Activated T-helper 1 cell treated with Interleukin-2 at 50 U/mL for 16 hours (primary cell): ENCODE results near the gene MINAR2.

ENCODE experiments used
- DNase-seq: peaks from one replicate; pipeline ENCODE4 v3.0.0-alpha.2; 2020; ENCODE audit warnings: low read depth

MINAR2 gene

GRCh38 chr5:129771058-129771838 is 23.4 kb downstream of the MINAR2 start:
- DNase-seq, result no peak

DNA sequence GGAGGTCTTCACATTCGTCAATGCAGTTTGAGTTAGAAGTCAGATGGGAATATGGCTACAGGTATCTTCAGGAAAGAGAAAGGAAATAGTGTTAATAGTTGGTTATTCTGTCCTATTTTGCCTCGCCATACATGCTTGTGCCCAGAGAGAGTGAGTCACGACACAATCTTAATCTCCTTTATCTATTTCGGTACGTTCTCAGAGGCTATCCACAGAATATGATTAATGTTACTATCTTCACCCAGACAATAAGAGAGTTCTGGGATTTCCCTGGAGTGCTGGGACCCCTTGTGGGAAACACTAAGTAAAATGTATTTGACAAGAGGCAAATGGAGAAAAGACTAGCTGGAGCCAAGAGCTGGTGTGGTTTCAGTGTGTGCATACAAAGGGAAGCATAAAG is 25.5 kb downstream of the MINAR2 start:
- no peak for DNase-seq

DNA sequence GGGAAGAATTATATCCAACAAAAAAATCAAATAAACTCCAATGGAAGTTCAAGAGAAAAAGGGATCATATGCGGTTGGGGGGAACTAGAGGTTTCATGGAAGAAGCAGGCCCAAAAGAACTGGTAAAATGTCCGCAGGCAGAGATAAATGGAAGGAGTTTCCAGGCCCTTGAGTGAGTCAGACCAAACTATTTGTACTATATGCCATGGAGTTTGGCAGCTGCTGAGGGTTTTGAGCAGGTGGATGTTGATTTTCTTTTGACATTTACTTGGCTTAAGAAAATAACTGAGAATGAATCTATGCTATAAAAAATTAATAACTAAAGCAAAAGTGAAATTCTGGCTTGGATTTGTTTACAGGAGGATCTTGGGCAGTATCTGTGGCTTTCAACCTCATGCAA is 33.7 kb downstream of the MINAR2 start:
- DNase-seq, result no peak

- DNase-seq, result no peak
These were observed 55.5 kb downstream of the MINAR2 start for GRCh38 chr5:129803403-129803802.

- DNase-seq, result no peak
These were observed 56.8 kb downstream of the MINAR2 start for GRCh38 chr5:129804705-129805104.

- DNase-seq, result no peak
These were observed 59.4 kb downstream of the MINAR2 start for GRCh38 chr5:129807162-129807814.
